HG02970 (cell line): ENCODE measurements around the gene SDF2L1.
"Not testable (repeated sequence)": the region's sequence is repeated elsewhere in the genome, so short reads cannot be mapped to it uniquely, and the experiment has no call there.

ENCODE experiments used
- ATAC-seq: cut with Tn5 transposase; IDR thresholded peaks from one replicate; pipeline ENCODE4 v1.9.1; 2021; ENCODE audit warnings: mild to moderate bottlenecking, moderate library complexity, moderate number of reproducible peaks; ENCODE audit not compliant: unreplicated experiment, low FRiP score

Gene SDF2L1

DNA sequence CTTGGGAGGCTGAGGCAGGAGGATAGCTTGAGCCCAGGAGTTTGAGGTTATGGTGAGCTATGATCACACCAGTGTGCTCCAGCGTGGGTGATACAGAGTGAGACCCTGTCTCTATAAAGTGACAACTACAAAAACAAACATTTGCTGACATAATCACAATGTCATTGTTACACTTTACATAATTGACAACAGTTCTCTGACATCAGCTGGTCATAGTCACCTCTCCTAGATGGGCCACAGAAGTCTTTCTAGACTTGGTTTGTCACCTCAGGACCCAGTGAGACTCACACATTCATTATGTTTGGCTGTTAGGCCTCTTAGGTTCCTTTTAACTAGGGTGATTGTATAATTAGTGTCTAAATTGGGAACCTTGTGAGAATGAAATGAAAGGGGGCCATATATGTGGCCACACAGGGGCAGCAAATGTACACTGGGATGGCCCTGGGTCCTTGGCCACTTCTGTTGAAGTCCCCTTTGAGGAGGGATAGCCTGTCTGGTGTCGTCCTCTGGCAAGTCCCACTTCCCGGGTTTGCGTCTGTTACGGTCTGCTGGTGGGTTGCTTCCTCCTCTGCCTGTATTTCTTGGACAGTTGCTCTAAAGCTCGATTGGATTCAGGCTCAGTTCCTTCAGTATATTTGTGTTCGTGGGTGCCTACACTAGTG is 17.9 kb downstream of the SDF2L1 start:
- no peak for ATAC-seq

DNA sequence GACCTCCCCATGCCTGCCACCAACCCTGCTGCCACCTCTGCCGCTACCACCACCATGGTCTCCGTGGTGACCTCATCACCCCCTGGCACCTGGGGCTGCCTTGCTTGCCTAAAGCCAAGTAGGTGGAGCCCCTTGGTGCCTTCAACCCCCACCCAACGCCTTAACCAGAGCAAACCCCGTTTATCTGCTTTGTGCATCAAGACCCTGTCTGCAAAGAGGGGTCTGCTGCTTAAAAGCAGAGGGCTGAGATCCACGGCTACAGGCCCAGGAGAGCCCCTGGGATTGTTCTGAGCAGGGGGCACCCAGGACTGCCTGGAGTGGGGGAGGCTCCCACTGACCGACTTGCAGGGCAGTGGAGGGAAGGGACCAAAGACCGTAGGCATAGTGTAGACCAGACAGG is 18.8 kb downstream of the SDF2L1 start:
- no peak for ATAC-seq

DNA sequence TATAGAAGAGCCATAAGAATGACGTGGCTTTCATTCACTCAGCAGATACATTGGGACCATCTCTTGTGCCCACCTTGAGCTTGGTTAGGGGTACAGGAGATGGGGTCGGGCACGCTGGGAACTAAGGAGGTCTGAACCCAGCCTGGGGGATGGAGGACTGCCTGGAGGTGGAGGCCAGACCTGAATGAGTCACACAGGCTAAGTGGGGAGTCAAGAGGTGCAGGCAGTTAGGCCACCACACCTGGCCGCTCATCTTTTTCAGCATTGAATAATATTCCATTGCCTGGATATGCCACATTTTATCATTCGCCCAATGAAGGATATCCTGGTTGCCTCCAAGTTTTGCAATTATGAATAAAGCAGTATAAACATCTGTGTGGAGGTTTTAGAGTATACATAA is 19.9 kb downstream of the SDF2L1 start:
- ATAC-seq = no peak

GRCh38 chr22:21663738-21664137 is 21.6 kb downstream of the SDF2L1 start:
- ATAC-seq = no peak

- no peak for ATAC-seq
Measured at GRCh38 chr22:21665047-21665851, 23.1 kb downstream of the SDF2L1 start.

DNA sequence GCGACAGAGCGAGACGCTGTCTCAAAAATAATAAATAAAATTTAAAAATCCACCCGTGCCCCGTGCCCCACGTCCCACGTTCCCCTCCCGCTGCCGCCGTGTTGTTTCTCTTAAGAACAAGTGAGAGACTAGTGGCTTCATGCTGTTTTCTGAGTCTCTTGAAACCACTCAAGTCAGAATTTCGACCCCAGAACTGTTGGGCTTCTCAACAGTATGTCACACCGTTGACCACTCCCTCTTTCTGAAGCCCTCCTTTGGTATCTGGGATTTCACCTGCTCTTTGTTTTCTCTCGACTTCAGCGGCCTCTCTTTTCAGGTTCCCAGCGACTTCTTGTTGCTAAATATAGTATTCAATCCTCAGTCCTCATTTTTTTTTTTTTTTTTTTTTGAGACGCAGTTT is 24.7 kb downstream of the SDF2L1 start:
- no peak for ATAC-seq

GRCh38 chr22:21669026-21669425 is 26.9 kb downstream of the SDF2L1 start:
- ATAC-seq = no peak

GRCh38 chr22:21672107-21672629 is 30.1 kb downstream of the SDF2L1 start:
- ATAC-seq = no peak

GRCh38 chr22:21673534-21674321 is 31.6 kb downstream of the SDF2L1 start:
- no peak for ATAC-seq

DNA sequence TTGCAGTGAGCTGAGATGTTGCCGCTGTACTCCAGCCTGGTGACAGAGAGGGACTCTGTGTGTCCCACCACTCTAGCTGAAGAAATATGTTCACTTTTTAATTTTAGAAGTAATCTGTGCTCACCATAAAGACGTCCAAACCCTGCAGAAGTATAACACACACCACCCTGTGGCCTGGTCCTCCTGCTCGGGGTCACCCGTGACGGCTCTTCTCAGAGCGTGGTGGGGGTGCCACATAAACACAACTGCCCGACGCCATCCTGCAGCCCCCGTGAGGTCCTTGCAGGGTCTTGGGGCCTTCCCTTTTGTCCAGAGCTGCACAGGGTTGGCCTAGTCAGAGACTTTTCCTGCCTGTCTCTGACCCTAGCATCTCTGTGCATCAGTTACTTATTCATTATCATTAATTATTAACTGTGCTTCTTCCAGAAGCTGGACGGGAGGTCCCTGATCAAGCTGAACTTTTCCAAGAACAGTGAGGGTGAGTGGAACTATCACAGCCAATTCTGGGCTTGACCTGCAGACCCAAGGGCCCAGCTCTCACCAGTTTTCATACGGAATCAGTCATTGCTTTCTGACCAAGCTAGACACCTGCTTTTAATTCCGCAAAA is 32.6 kb downstream of the SDF2L1 start:
- ATAC-seq = no peak

DNA sequence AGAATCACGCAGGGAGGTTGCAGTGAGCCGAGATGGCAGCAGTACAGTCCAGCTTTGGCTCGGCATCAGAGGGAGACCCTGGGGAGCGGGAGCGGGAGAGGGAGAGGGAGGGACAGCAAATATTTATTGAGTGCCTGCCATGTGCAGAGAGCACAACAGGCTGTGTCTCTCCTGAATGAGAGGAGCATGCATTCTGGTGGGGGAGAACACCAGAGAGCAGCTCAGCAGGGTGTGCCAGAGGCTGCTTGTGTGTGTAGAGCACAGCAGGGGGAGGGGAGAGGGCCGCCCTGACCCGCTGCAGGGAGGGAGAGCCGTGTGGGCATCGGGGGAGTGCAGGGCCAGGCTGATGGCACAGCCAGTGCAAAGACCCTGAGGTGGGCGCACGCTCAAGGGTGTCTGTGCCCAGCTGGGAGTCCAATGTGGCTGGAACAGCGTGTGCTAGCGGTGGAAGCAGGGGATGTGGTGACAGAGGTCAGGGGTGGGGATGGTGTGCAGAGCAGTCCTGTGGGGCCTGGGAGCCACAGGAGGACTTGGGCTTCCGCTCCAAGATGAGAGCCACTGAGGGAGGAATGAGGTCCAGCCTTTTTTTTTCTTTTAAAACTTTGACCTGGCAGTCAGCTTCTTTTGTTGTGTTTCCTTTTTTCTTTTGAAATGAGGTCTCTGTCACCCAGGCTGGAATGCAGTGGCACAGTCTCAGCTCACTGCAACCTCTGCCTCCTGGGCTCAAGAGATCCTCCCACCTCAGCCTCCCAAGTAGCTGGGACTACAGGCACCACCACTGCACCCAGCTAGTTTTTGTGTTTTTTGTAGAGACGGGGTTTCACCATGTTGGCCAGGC is 35.7 kb downstream of the SDF2L1 start:
- no peak for ATAC-seq

- not testable (repeated sequence) for ATAC-seq
Measured at GRCh38 chr22:21678842-21679241, 36.7 kb downstream of the SDF2L1 start.

DNA sequence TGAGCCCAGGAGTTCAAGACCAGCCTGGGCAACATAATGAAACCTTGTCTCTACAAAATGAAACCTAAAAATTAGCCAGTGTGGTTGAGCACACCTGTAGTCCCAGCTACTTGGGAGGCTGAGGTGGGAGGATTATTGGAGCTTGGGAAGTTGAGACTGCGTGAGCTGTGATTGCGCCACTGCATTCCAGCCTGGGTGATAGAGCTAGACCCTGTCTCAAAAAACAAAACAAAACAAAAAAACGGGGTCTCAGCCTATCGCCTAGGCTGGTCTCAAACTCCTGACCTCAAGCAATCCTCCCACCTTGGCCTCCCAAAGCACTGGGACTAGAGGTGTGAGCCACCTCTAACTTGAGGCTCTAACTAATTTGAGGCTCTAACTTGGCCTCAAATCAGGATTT is 37.3 kb downstream of the SDF2L1 start:
- ATAC-seq = no peak

GRCh38 chr22:21680830-21681565 is 38.9 kb downstream of the SDF2L1 start:
- ATAC-seq = no peak

DNA sequence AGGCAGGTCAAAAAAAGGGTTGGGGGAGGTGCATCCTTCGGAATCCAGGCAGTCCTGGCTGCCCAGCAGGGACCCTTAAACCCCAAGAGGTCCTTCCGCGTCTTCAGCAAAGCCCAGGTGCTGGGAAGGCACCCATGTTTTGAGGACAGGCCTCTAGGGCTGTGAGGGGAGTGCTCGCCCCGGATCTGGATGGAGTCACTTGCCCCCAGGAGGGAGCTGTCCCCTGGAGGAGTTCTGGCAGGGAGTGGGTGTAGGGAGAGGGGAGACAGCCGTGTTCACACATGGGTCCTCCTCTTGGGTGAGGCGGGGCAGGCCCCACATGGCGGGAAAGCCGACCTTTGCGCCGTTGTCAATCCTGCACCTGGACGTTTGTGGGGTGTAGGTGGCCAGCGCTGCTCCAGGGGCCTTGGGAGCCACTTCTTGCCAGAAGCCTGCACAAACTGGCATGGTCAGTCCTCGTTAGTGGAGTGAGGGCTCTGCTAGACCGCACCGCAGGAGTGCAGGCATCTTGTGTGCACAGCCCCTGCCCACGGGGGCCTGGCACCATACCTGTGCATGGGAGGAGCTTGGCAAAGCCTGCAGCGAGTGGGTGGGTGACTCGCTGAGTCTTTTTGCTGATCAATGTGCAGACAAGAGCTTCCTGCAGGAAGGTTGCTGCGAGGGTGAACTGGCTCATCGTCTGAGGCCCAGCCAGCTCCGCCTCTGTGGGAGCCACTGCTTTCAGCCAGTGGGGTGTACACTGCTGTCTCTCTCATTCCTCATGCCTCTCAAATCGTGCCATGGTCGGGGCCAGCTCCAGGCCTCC is 39.7 kb downstream of the SDF2L1 start:
- ATAC-seq = no peak

DNA sequence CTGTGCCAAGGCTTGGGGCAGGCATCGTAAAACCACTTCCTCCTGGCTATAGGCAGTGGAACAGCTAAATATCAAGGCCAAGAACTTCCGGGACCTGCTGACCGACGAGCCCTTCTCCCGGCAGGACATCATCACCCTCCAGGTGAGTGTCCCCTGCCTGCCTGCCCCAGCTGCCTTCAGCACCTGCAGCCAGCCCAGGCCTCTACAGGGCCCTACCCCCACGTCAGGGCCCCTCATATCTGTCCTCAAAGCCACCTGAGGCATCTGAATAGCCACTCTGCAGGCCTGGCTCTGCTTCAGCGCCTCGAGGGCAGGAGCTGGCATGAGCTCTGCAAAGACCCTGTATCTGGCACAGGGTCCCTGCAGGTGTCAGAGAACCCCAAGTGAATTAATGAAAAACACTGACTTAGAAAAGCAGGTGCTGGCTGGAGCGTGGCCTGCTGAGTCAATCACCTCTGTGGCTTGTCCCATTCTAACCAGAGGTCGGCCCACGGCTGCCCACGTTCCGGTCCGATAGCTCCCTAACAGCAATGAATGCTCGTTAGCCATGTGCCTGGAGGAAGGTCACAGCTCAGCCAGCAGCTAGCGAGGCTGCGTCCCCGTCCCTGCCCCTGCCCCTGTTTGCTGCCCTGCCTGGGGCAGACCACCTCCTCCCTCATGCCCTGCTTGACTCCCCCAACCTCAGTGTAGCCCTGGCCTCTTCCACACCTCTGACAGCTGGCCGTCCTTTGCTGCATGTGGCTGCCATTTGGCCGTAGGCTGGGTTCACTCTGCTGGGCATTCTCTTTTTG is 40.5 kb downstream of the SDF2L1 start:
- no peak for ATAC-seq

DNA sequence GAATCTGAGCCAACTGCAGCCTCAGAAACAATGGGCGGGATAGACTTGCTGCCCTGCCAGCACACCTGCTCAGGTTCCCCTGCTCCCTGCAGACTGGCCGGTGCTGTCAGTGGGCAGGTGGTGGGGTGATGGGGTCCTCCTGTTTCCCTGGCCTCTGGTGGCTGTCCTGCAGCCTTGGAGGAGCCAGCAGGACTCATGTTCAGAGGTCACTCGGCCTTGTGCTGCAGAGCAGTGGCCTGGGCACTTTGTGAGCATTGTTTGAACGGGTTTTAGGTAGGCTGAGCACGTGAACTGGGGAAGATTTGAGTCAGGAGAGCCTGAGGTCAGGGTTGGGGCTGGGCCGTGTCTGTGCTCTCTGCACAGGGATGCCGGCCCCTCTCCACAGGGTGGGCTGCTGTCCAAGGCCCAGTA is 41.3 kb downstream of the SDF2L1 start:
- no peak for ATAC-seq
